Neural progenitor cell (in vitro differentiated cells): ENCODE data around the gene ZNF282. TPM values are rescaled to one million over a fixed set of nuclear protein-coding genes. Genes with fewer than 3 reads are reported as not detected.

ENCODE experiments used
- DNase-seq: peaks from one replicate; pipeline ENCODE4 v3.0.0-alpha.2; 2016; ENCODE audit warnings: low spot score
- H2AFZ ChIP-seq: fragments of 200-600 bp; sonication (generic); replicated peaks from 2 replicates; pipeline ENCODE4 v1.6.1; 2016; ENCODE audit warnings: antibody characterized with exemption
- H3F3A ChIP-seq: fragments of 200-600 bp; sonication (generic); 2 replicates; pipeline ENCODE4 v1.6.1; 2016; ENCODE audit warnings: antibody characterized with exemption, low read depth
- H3K27ac ChIP-seq: fragments of 200-600 bp; sonication (generic); 2 replicates; pipeline ENCODE4 v1.5.1; 2016; ENCODE audit warnings: mild to moderate bottlenecking
- H3K27me3 ChIP-seq: fragments of 200-600 bp; sonication (generic); 2 replicates; pipeline ENCODE4 v1.6.1; 2016; ENCODE audit warnings: mild to moderate bottlenecking, moderate library complexity
- H3K36me3 ChIP-seq: fragments of 200-600 bp; sonication (generic); 2 replicates; pipeline ENCODE4 v1.5.1; 2016
- H3K4me1 ChIP-seq: fragments of 200-600 bp; sonication (generic); 2 replicates; pipeline ENCODE4 v1.6.1; 2016; ENCODE audit warnings: mixed run types
- H3K4me2 ChIP-seq: fragments of 200-600 bp; sonication (generic); 2 replicates; pipeline ENCODE4 v1.6.1; 2016
- H3K4me3 ChIP-seq: fragments of 200-600 bp; sonication (generic); 2 replicates; pipeline ENCODE4 v1.5.1; 2016
- H3K79me2 ChIP-seq: fragments of 200-600 bp; sonication (generic); 2 replicates; pipeline ENCODE4 v1.6.1; 2016; ENCODE audit warnings: low read depth
- H3K9ac ChIP-seq: fragments of 200-600 bp; sonication (generic); 2 replicates; pipeline ENCODE4 v1.6.1; 2016
- H3K9me3 ChIP-seq: fragments of 200-600 bp; sonication (generic); 2 replicates; pipeline ENCODE4 v1.5.1; 2016; ENCODE audit warnings: low read depth
- H4K20me1 ChIP-seq: fragments of 200-600 bp; sonication (generic); 2 replicates; pipeline ENCODE4 v1.6.1; 2016; ENCODE audit warnings: low read depth
- H3K27ac Mint-ChIP-seq: 3 replicates; pipeline ENCODE4 v1.8.0; 2021; ENCODE audit warnings: mixed read lengths
- H3K27me3 Mint-ChIP-seq: 2 replicates; pipeline ENCODE4 v1.8.0; 2022; ENCODE audit warnings: low read depth, mild to moderate bottlenecking, inconsistent platforms, moderate library complexity, mixed read lengths; ENCODE audit not compliant: insufficient read depth
- H3K36me3 Mint-ChIP-seq: 3 replicates; pipeline ENCODE4 v1.8.0; 2021; ENCODE audit warnings: mixed read lengths
- H3K4me1 Mint-ChIP-seq: 3 replicates; pipeline ENCODE4 v1.8.0; 2021; ENCODE audit warnings: mixed read lengths
- H3K4me3 Mint-ChIP-seq: 3 replicates; pipeline ENCODE4 v1.8.0; 2021; ENCODE audit warnings: mild to moderate bottlenecking, moderate library complexity, mixed read lengths
- H3K9me3 Mint-ChIP-seq: 3 replicates; pipeline ENCODE4 v1.8.0; 2020; ENCODE audit warnings: mixed read lengths
- EZH2 ChIP-seq: fragments of 200-600 bp; sonication (generic); IDR thresholded peaks from 2 replicates; pipeline ENCODE4 v1.6.1; 2017; ENCODE audit warnings: antibody characterized with exemption, mild to moderate bottlenecking, moderate library complexity
- EZH2phosphoT487 ChIP-seq: fragments of 200-600 bp; sonication (generic); IDR thresholded peaks from 2 replicates; pipeline ENCODE4 v1.6.1; 2017; ENCODE audit warnings: antibody characterized with exemption
- total RNA-seq: library from RNA; depleted of rRNA; stranded (reverse); fragments of >200 nt; gene quantifications from 2 replicates; pipeline ENCODE4 v1.2.3, GENCODE V29; 2015; ENCODE audit warnings: low replicate concordance
- TF ChIP-seq, protein P1 (sequence below): fragments of 200-600 bp; sonication (generic); IDR thresholded peaks from 2 replicates; pipeline ENCODE4 v1.5.1; 2017; ENCODE audit warnings: antibody characterized with exemption, mild to moderate bottlenecking

Gene ZNF282
- total RNA-seq, 1 donor from 2014 or later = 15.9 TPM

DNA sequence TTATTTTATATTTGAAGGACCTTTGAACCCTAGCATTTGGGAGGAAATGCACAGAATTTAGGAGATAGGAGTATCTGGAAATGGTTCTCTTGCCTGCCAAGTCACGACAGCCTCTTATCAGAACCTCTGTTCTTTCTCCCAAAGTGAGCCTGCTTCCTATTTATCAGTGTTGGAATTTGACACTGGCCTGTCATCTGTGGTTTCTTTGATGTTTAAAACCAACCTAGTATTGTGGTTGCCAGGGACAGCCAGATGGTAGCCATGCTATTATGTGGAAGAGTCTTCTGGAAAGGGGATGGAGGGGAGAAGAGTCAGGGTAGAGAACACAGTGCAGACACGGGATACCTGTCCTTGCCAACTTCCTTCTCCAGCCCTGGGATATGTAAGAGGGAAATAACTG is 21.1 kb downstream of the ZNF282 start:
- no peak overlapping the region for H3K4me2 ChIP-seq
- no peaks in the 10 kb centered on the region for H4K20me1 ChIP-seq
- H3K27me3 ChIP-seq = no peaks in the 10 kb centered on the region
- H3K4me1 ChIP-seq = peaks cover 3% of the 10 kb centered on the region
- peaks cover 5% of the 10 kb centered on the region for H3K27me3 Mint-ChIP-seq
- H3K79me2 ChIP-seq = no peaks in the 10 kb centered on the region
- no peak overlapping the region for H2AFZ ChIP-seq
- H3K4me1 Mint-ChIP-seq = no peaks in the 10 kb centered on the region
- no peak overlapping the region for H3K27ac Mint-ChIP-seq
- H3F3A ChIP-seq = no peaks in the 10 kb centered on the region
- no peak for TF ChIP-seq EZH2
- no peak for TF ChIP-seq EZH2phosphoT487
- TF ChIP-seq, protein P1, sequence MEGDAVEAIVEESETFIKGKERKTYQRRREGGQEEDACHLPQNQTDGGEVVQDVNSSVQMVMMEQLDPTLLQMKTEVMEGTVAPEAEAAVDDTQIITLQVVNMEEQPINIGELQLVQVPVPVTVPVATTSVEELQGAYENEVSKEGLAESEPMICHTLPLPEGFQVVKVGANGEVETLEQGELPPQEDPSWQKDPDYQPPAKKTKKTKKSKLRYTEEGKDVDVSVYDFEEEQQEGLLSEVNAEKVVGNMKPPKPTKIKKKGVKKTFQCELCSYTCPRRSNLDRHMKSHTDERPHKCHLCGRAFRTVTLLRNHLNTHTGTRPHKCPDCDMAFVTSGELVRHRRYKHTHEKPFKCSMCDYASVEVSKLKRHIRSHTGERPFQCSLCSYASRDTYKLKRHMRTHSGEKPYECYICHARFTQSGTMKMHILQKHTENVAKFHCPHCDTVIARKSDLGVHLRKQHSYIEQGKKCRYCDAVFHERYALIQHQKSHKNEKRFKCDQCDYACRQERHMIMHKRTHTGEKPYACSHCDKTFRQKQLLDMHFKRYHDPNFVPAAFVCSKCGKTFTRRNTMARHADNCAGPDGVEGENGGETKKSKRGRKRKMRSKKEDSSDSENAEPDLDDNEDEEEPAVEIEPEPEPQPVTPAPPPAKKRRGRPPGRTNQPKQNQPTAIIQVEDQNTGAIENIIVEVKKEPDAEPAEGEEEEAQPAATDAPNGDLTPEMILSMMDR = no peak
- no peaks in the 10 kb centered on the region for H3K9me3 Mint-ChIP-seq
- peaks cover 4% of the 10 kb centered on the region for H3K36me3 ChIP-seq
- H3K9ac ChIP-seq = no peak overlapping the region
- no peak overlapping the region for H3K27ac ChIP-seq
- H3K4me3 Mint-ChIP-seq = no peak overlapping the region
- no peak overlapping the region for H3K4me3 ChIP-seq
- no peaks in the 10 kb centered on the region for H3K9me3 ChIP-seq
- DNase-seq = no peak
- H3K36me3 Mint-ChIP-seq = peaks cover 31% of the 10 kb centered on the region

DNA sequence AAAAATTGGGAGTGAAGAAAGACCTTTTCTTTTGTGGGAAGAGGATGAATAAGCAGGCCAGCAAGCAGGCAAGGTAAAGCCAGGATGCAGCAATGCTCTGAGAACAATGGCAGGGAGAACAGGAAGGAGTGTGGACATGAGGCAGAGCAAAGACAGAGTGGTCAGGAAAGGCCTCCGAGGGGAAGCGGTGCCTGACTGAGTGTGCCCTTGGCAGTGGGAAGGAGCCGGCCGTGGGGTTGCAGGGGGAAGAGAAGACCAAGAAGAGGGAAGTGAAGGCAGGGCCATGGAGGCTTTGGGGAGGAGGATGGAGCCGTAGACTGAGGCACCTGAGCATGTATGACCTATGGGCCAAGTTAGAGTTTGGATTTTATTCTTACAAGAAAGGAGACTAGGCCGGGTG is 22.2 kb downstream of the ZNF282 start:
- Mint-ChIP-seq H3K4me1 (no peaks in the 10 kb centered on the region), H3K27ac (no peak overlapping the region), H3K4me3 (no peak overlapping the region), H3K27me3 (peaks cover 5% of the 10 kb centered on the region), H3K9me3 (no peaks in the 10 kb centered on the region), H3K36me3 (peaks cover 26% of the 10 kb centered on the region)
- Histone ChIP-seq H3K4me1 (peaks cover 3% of the 10 kb centered on the region), H4K20me1 (no peaks in the 10 kb centered on the region), H3K9me3 (no peaks in the 10 kb centered on the region), H3K27ac (no peak overlapping the region), H3K4me3 (no peak overlapping the region), H3K4me2 (no peak overlapping the region), H3K27me3 (no peaks in the 10 kb centered on the region), H3K36me3 (no peaks in the 10 kb centered on the region), H3K9ac (no peak overlapping the region), H2AFZ (no peak overlapping the region), H3K79me2 (no peaks in the 10 kb centered on the region), H3F3A (no peaks in the 10 kb centered on the region)
- DNase-seq = no peak
- TF ChIP-seq, protein P1 = no peak
- TF ChIP-seq EZH2 (no peak), EZH2phosphoT487 (no peak)

DNA sequence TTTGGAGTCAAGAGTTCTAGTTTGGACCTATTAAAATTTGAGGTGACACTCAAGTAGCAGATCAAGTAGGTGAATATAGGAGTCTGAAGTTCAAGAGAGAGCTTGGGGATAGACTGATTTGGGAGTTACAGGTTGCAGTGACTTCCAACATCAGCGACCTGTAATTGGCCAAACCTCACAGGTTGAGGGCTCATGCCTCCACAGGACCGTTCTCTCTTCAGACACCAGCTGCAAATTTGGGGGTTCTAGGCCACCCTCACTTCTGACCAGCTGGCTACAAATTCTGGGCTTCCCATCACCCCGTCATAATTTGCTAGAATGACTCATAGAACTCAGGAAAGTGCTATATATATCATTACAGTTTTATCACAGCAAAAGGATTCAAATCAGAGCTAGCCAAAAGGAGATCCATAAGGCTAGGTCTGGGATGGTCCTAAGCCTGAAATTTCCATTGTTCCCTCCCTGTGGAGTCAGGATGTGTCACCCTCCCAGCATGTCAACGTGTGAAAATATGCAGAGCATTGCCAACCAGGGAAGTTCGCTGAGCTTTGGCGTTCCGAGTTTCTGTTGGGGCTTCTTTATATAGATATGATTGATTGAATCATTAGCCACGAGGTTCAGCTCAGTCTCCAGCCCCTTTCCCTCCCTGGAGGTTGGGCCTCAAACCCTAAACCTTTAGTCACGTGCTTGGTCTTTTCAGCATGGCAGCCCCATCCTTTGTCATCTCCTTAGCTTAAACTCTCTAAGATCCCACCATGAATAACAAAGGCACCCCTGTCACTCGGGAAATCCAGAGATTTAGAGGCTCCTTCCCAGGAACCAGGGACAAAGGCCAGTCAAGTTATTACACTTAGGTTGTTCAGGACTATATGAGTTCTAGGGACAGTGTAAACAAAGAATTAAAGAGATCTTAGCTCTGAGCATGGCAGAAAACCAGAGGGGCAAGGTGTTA is 23.4 kb downstream of the ZNF282 start:
- TF ChIP-seq, protein P1 = no peak
- no peak for TF ChIP-seq EZH2
- TF ChIP-seq EZH2phosphoT487 = no peak
- H3K4me1 ChIP-seq = peaks cover 3% of the 10 kb centered on the region
- H3K36me3 Mint-ChIP-seq = peaks cover 22% of the 10 kb centered on the region
- H3K36me3 ChIP-seq = no peaks in the 10 kb centered on the region
- DNase-seq = peak; percentile 27
- no peaks in the 10 kb centered on the region for H3K27me3 ChIP-seq
- no peak overlapping the region for H3K27ac Mint-ChIP-seq
- peak overlapping the region; percentile 58 for H3K27ac ChIP-seq
- no peak overlapping the region for H3K4me3 ChIP-seq
- peaks cover 5% of the 10 kb centered on the region for H3K27me3 Mint-ChIP-seq
- no peaks in the 10 kb centered on the region for H3K9me3 ChIP-seq
- no peak overlapping the region for H2AFZ ChIP-seq
- no peaks in the 10 kb centered on the region for H3K4me1 Mint-ChIP-seq
- H3K9me3 Mint-ChIP-seq = no peaks in the 10 kb centered on the region
- no peaks in the 10 kb centered on the region for H3F3A ChIP-seq
- H3K4me3 Mint-ChIP-seq = no peak overlapping the region
- H3K9ac ChIP-seq = no peak overlapping the region
- no peaks in the 10 kb centered on the region for H3K79me2 ChIP-seq
- no peaks in the 10 kb centered on the region for H4K20me1 ChIP-seq
- no peak overlapping the region for H3K4me2 ChIP-seq
